Measurements from ENCODE around the gene CRYBG1. TPM values are rescaled to one million over a fixed set of nuclear protein-coding genes. Genes with fewer than 3 reads are reported as not detected.

Gene CRYBG1
- polyA plus RNA-seq, 2 of the 4 experiments (the other 2 are of a cell fraction): 0.31 to 0.37 TPM

GRCh38 chr6:106370639-106371038 is 10.1 kb downstream of the CRYBG1 start:
- TF ChIP-seq PHF8 (IDR thresholded peaks at IDR 0.05; ENCODE audit: borderline replicate concordance, low read depth) (no peak), CHD4 (IDR thresholded peaks at IDR 0.05; ENCODE audit: borderline replicate concordance) (no peak), BHLHE40 (IDR thresholded peaks at IDR 0.05; ENCODE audit: low read depth, low read length) (no peak), HOXB13 (CRISPR knock-in tag; IDR thresholded peaks at IDR 0.05; ENCODE audit: low read depth) (no peak), JUN (IDR thresholded peaks at IDR 0.05) (no peak), HDAC2 (IDR thresholded peaks at IDR 0.05) (no peak), POLR2A (IDR thresholded peaks at IDR 0.05; ENCODE audit: low read length) (no peak), CEBPB (IDR thresholded peaks at IDR 0.05) (no peak), ZFP36 (IDR thresholded peaks at IDR 0.05; ENCODE audit: borderline replicate concordance, partially characterized antibody) (no peak), FOXS1 (CRISPR knock-in tag; IDR thresholded peaks at IDR 0.05) (no peak), HOXB5 (CRISPR knock-in tag; IDR thresholded peaks at IDR 0.05) (no peak), KDM1A (IDR thresholded peaks at IDR 0.05; ENCODE audit: low read depth) (no peak), ZC3H11A (IDR thresholded peaks at IDR 0.05) (no peak), EP300 (IDR thresholded peaks at IDR 0.05) (no peak)
- TF ChIP-seq, protein P1, sequence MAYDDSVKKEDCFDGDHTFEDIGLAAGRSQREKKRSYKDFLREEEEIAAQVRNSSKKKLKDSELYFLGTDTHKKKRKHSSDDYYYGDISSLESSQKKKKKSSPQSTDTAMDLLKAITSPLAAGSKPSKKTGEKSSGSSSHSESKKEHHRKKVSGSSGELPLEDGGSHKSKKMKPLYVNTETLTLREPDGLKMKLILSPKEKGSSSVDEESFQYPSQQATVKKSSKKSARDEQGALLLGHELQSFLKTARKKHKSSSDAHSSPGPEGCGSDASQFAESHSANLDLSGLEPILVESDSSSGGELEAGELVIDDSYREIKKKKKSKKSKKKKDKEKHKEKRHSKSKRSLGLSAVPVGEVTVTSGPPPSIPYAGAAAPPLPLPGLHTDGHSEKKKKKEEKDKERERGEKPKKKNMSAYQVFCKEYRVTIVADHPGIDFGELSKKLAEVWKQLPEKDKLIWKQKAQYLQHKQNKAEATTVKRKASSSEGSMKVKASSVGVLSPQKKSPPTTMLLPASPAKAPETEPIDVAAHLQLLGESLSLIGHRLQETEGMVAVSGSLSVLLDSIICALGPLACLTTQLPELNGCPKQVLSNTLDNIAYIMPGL (CRISPR knock-in tag; IDR thresholded peaks at IDR 0.05; ENCODE audit: borderline replicate concordance): no peak
- ATAC-seq (no peak), DNase-seq (ENCODE audit: low read depth in 1 of 2, low spot score in 1 of 2) (no peak), FAIRE-seq (no peak)
- ChIA-PET POLR2A (no interaction called here), CTCF (interaction anchor here (1.1 to 2.1 kb wide), 4 partner anchors 10 to 743 kb away, joined by 3 to 15 read pairs (median 3); partner anchors contain the start of gene CRYBG1)
- 12% methylated on average over 1 of the region's 1 CpG for WGBS (ENCODE audit: missing lambda C conversion rate)
- H3K4me3 ChIP-seq: no peak overlapping the region
- no peaks in the 10 kb centered on the region for H3K9me3 ChIP-seq
- H3K4me2 ChIP-seq: no peak overlapping the region
- H3K27ac ChIP-seq: no peak overlapping the region
- H3K4me1 ChIP-seq: no peaks in the 10 kb centered on the region

DNA sequence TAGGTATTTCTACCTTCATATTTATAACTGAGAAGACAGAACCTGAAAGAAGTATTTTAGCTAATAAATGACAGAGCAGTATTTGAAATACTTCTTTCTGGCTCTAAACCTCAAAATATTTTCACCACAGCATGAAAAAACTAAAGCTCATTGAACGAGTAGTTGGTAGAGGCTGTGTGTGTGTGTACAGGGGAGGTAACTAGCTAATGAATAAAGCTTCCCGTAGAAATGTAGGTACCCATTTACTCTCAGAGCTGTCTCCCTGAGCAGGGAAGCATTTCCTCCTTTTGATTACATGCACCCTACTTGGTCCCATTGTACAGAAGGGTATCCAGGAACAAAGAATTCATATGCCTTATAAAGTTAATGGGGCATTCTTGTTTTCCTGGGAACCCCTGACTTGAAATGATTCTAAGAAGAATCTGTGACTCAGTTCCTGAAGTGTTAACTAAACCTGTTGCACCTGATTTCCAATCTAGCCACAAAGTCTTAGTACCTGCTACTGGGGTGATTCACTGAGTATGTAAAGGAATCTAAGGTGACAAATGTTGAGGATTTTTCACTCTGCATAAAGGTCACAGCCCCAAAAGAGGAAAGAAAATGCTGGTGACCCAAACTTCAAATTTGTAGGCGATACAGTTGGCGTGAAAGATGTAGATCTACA is 12.5 kb downstream of the CRYBG1 start:
- no peak for DNase-seq (ENCODE audit: low read depth in 1 of 2, low spot score in 1 of 2)
- H3K27ac ChIP-seq: no peak overlapping the region
- TF ChIP-seq GATA3 (IDR thresholded peaks at IDR 0.05; ENCODE audit: borderline replicate concordance) (no peak), ZFP36 (IDR thresholded peaks at IDR 0.05; ENCODE audit: borderline replicate concordance, partially characterized antibody) (no peak), TP53 (CRISPR knock-in tag; IDR thresholded peaks at IDR 0.05) (no peak), TFCP2L1 (CRISPR knock-in tag; IDR thresholded peaks at IDR 0.05) (no peak)
- ChIA-PET POLR2A (no interaction called here), CTCF (interaction anchor here (1.1 to 1.2 kb wide), 2 partner anchors 12 to 73 kb away, joined by 3 read pairs; partner anchors contain the start of gene CRYBG1)
- no peaks in the 10 kb centered on the region for H3K4me1 ChIP-seq
- no peak for ATAC-seq
- H3K4me2 ChIP-seq: no peak overlapping the region
- FAIRE-seq: no peak
- WGBS (ENCODE audit: missing lambda C conversion rate): 68% methylated on average over 4 of the region's 4 CpGs
- H3K9me3 ChIP-seq: no peaks in the 10 kb centered on the region
- no peak overlapping the region for H3K4me3 ChIP-seq

GRCh38 chr6:106373502-106374239 is 13.2 kb downstream of the CRYBG1 start:
- DNase-seq (ENCODE audit: low read depth in 1 of 2, low spot score in 1 of 2): no peak
- H3K9me3 ChIP-seq: no peaks in the 10 kb centered on the region
- CTCF ChIA-PET: interaction anchor here (1.9 kb wide), 1 partner anchor 13 kb away, joined by 9 read pairs; the partner anchor contains the start of gene CRYBG1

More at GRCh38 chr6:106373502-106374239, 13.2 kb downstream of the CRYBG1 start:
- no peak for FAIRE-seq
- no peak for TF ChIP-seq ZNF302 (CRISPR knock-in tag; IDR thresholded peaks at IDR 0.05)
- no peak for TF ChIP-seq RAD21 (conservative IDR thresholded peaks at IDR 0.05 in 1 of 2, IDR thresholded peaks at IDR 0.05 in 1 of 2)
- no peak for TF ChIP-seq GATA3 (IDR thresholded peaks at IDR 0.05; ENCODE audit: borderline replicate concordance)
- no peak for TF ChIP-seq FOXS1 (CRISPR knock-in tag; IDR thresholded peaks at IDR 0.05)
- TF ChIP-seq MAFK (IDR thresholded peaks at IDR 0.05; ENCODE audit: partially characterized antibody): no peak
- no peak for TF ChIP-seq FOSL2 (IDR thresholded peaks at IDR 0.05)
- TF ChIP-seq FOSL2 (CRISPR knock-in tag; IDR thresholded peaks at IDR 0.05): no peak
- TF ChIP-seq, protein P1 (CRISPR knock-in tag; IDR thresholded peaks at IDR 0.05; ENCODE audit: borderline replicate concordance): no peak
- no peak for TF ChIP-seq TP53 (CRISPR knock-in tag; IDR thresholded peaks at IDR 0.05)
- no peak for ATAC-seq
- H3K4me1 ChIP-seq: no peaks in the 10 kb centered on the region
- no peak overlapping the region for H3K27ac ChIP-seq
- WGBS (ENCODE audit: missing lambda C conversion rate): 85% methylated on average over 1 of the region's 1 CpG
- H3K4me3 ChIP-seq: no peak overlapping the region
- H3K4me2 ChIP-seq: no peak overlapping the region
- POLR2A ChIA-PET: no interaction called here

Data from A549 (cell line).